Vagina (tissue), 2 donors: ENCODE data around the gene RBM7. TPM values are rescaled to one million over a fixed set of nuclear protein-coding genes. Genes with fewer than 3 reads are reported as not detected.

Experiments
- DNase-seq, 2 donors: peaks; one replicate each; pipeline ENCODE4 v3.0.0-alpha.2; 2017; ENCODE audit errors: extremely low spot score in 2 of 2
- H3K27ac ChIP-seq: fragments of 200-600 bp; sonication (generic); one replicate; pipeline ENCODE4 v1.5.1; 2019
- H3K27me3 ChIP-seq: fragments of 200-600 bp; sonication (generic); one replicate; pipeline ENCODE4 v1.5.1; 2019
- H3K36me3 ChIP-seq, 2 donors: fragments of 200-600 bp; sonication (generic); one replicate each; pipeline ENCODE4 v1.5.1; 2017 to 2019
- H3K4me1 ChIP-seq: fragments of 200-600 bp; sonication (generic); one replicate; pipeline ENCODE4 v1.5.1; 2019
- H3K4me3 ChIP-seq, 2 donors: fragments of 200-600 bp; sonication (generic); 1 replicate in 1 of 2; 2 replicates in 1 of 2; pipeline ENCODE4 v1.5.1; 2016 to 2019
- H3K9me3 ChIP-seq: fragments of 200-600 bp; sonication (generic); one replicate; pipeline ENCODE4 v1.5.1; 2019
- POLR2A ChIP-seq, 2 donors: fragments of 450-650 bp; IDR thresholded peaks; one replicate each; pipeline ENCODE4 v1.6.1; 2017; ENCODE audit warnings: antibody characterized with exemption in 2 of 2, mild to moderate bottlenecking in 2 of 2, moderate library complexity in 2 of 2
- POLR2AphosphoS5 ChIP-seq, 2 donors: sonication (generic); formaldehyde crosslinking; IDR thresholded peaks; one replicate each; pipeline ENCODE4 v1.9.0; 2017; ENCODE audit warnings: antibody characterized with exemption in 2 of 2, mild to moderate bottlenecking in 2 of 2, low read depth in 1 of 2; ENCODE audit not compliant: insufficient read depth in 1 of 2
- intact Hi-C: fragments of 100-400 bp; cut with DNase I; formaldehyde crosslinking; loops from one replicate; pipeline ENCODE4 v1.15.1; 2023
- total RNA-seq: library from RNA; depleted of rRNA; stranded (reverse); fragments of >200 nt; gene quantifications from one replicate; pipeline ENCODE4 v1.2.3, GENCODE V29; 2016
- TF ChIP-seq, protein P1 (sequence below), 3 experiments: fragments of 450-650 bp in 2 of 3; fragments of 200-600 bp in 1 of 3; sonication (generic) in 1 of 3; IDR thresholded peaks; one replicate each; pipeline ENCODE4 v1.5.1; 2017 to 2019; ENCODE audit warnings: antibody characterized with exemption in 3 of 3, mild to moderate bottlenecking in 2 of 3, moderate library complexity in 2 of 3

The RBM7 gene
- total RNA-seq, 1 donor from 2014 or later = 24.8 TPM

DNA sequence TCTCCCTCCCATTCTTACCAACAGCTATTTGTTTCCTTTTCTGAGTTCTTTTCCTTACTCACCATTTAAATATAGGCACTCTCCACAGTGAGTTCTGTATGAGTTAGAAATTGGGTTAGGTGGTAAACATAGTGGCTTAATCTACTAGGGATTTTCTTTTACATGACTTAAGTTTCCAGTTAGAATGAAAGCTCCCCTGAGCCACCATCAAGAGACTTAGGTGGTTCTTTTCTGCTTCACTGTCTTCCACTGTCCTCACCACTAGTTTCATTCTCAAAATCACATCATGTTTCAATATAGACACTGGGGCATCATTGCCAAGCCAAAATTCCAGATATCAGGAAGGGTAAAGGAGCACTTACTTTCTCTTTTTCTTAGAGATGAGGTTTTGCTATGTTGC lies 29.8 kb downstream of the RBM7 start:
- TF ChIP-seq POLR2A (IDR thresholded peaks at IDR 0.05) = no peak
- no peak for TF ChIP-seq POLR2AphosphoS5 (IDR thresholded peaks at IDR 0.05; ENCODE audit: insufficient read depth in 1 of 2, low read depth in 1 of 2)
- TF ChIP-seq, protein P1, sequence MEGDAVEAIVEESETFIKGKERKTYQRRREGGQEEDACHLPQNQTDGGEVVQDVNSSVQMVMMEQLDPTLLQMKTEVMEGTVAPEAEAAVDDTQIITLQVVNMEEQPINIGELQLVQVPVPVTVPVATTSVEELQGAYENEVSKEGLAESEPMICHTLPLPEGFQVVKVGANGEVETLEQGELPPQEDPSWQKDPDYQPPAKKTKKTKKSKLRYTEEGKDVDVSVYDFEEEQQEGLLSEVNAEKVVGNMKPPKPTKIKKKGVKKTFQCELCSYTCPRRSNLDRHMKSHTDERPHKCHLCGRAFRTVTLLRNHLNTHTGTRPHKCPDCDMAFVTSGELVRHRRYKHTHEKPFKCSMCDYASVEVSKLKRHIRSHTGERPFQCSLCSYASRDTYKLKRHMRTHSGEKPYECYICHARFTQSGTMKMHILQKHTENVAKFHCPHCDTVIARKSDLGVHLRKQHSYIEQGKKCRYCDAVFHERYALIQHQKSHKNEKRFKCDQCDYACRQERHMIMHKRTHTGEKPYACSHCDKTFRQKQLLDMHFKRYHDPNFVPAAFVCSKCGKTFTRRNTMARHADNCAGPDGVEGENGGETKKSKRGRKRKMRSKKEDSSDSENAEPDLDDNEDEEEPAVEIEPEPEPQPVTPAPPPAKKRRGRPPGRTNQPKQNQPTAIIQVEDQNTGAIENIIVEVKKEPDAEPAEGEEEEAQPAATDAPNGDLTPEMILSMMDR (IDR thresholded peaks at IDR 0.05) = no peak
- Histone ChIP-seq H3K4me3 (no peak overlapping the region), H3K27ac (no peak overlapping the region), H3K27me3 (no peaks in the 10 kb centered on the region), H3K4me1 (no peaks in the 10 kb centered on the region), H3K9me3 (no peaks in the 10 kb centered on the region), H3K36me3 (no peaks in the 10 kb centered on the region)
- intact Hi-C loops = no loop called here
- DNase-seq = no peak

DNA sequence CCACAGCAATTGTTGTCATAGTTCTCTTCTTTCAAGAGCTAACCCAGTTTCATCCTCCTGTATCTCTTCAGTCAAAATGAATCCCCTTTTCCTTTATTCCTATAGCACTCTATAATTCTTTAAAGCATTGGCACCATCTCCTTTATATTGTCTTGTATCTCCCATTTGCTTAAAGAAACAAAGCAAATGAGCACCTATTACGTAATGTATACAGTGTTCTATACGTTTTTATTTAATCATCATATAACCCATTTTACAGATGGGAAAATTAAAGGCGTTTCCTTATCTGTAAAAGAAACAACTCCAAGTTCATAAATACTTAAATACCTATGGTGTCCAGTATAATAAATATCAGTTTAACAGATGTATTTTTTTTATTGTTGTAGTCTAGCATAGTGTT lies 32.4 kb downstream of the RBM7 start:
- Histone ChIP-seq H3K4me3 (no peak overlapping the region), H3K27me3 (no peaks in the 10 kb centered on the region), H3K36me3 (no peaks in the 10 kb centered on the region), H3K9me3 (no peaks in the 10 kb centered on the region), H3K27ac (no peak overlapping the region), H3K4me1 (no peaks in the 10 kb centered on the region)
- TF ChIP-seq POLR2AphosphoS5 (IDR thresholded peaks at IDR 0.05; ENCODE audit: insufficient read depth in 1 of 2, low read depth in 1 of 2) = no peak
- TF ChIP-seq, protein P1 (IDR thresholded peaks at IDR 0.05) = no peak
- TF ChIP-seq POLR2A (IDR thresholded peaks at IDR 0.05) = no peak
- no peak for DNase-seq
- intact Hi-C loops = no loop called here

DNA sequence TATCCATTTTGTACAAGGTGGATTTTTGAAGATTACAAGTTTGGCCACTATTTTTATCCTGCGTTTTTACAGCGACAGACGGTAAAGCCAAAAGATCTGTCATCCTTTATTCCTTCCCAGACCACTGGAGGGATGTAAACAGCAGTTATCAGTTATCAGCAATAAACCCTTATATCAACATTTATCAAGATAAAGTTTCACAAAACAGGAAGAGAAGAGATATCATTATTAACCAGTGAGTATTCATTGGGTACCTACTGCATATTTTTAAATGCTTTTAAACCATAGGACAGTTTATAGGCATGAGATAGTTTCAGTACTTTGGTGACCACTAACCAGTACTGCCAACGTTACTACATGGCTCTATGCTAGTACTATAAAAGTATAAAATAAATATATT lies 32.9 kb downstream of the RBM7 start:
- no peak for TF ChIP-seq POLR2AphosphoS5 (IDR thresholded peaks at IDR 0.05; ENCODE audit: insufficient read depth in 1 of 2, low read depth in 1 of 2)
- TF ChIP-seq POLR2A (IDR thresholded peaks at IDR 0.05) = no peak
- TF ChIP-seq, protein P1 (IDR thresholded peaks at IDR 0.05) = no peak
- H3K36me3 ChIP-seq = no peaks in the 10 kb centered on the region
- DNase-seq = no peak
- no peak overlapping the region for H3K4me3 ChIP-seq
- no peaks in the 10 kb centered on the region for H3K9me3 ChIP-seq
- no peak overlapping the region for H3K27ac ChIP-seq
- intact Hi-C loops = no loop called here
- H3K4me1 ChIP-seq = peaks cover 3% of the 10 kb centered on the region
- no peaks in the 10 kb centered on the region for H3K27me3 ChIP-seq

DNA sequence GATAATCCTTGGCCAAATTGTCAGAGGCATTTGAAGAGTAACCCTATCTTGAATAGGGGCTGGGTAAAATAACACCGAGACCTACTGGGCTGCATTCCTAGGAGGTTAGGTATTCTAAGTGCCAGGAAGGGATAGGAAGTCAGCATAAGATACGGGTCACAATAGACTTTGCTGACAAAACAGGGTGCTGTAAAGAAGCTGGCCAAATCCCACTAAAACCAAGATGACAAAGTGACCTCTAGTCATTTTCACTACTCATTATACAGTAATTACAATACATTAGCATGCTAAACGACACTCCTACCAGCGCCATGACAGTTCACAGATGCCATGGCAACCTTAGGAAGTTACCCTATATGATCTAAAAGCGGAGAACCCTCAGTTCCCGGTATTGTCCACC lies 37.8 kb downstream of the RBM7 start:
- Histone ChIP-seq H3K4me1 (peaks cover 29% of the 10 kb centered on the region), H3K9me3 (no peaks in the 10 kb centered on the region), H3K27ac (peak overlapping the region; percentile 87), H3K4me3 (peak overlapping the region in 1 of 2 donors; percentile 97), H3K36me3 (no peaks in the 10 kb centered on the region), H3K27me3 (no peaks in the 10 kb centered on the region)
- intact Hi-C loops = no loop called here
- TF ChIP-seq POLR2A (IDR thresholded peaks at IDR 0.05) = no peak
- TF ChIP-seq, protein P1 (IDR thresholded peaks at IDR 0.05) = no peak
- TF ChIP-seq POLR2AphosphoS5 (IDR thresholded peaks at IDR 0.05; ENCODE audit: insufficient read depth in 1 of 2, low read depth in 1 of 2) = no peak
- no peak for DNase-seq

DNA sequence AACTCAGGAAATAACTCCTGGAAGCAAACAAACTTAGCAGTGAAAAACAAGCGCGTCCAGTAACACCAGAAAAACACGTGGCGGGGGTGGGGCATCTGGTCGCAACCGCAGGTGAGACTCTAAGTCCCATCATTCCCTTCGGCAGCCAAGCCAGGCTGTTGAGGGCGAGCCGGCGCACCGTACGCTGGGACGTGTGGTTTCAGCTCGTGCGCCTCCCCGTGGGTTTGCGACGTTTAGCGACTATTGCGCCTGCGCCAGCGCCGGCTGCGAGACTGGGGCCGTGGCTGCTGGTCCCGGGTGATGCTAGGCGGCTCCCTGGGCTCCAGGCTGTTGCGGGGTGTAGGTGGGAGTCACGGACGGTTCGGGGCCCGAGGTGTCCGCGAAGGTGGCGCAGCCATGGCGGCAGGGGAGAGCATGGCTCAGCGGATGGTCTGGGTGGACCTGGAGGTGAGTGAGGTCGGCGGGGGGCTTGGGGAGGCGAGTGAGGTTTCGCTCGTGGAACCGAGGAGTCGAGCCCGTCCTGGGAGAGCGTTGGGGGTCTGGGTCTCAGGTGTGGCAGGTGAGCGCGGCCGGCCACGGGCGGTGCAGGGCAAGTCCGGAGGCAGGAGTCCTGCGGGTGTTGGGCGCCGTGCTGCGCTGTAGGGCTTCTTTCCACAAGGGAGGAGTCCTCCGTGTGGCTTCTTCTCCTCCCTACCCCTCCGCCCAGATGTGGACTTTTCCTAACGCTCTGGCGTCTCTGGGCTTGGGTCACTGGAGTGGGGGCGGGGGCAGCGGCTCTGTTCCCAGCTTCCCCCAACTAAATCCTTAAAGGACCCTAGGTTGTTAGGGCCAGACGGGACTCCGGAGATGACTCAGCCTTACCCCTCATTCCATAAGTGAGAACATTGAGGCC lies 39.0 kb downstream of the RBM7 start, which contains the start of gene REXO2:
Gene REXO2 (plus strand): TSS at position 239 of the 892 bp plus-strand sequence. CDS start 62 bp downstream, at position 301.
- Histone ChIP-seq H3K27ac (peak within 1 kb of the TSS; percentile 87), H3K27me3 (no peaks in the 10 kb centered on the region), H3K36me3 (no peaks in the 10 kb centered on the region), H3K4me1 (peaks cover 29% of the 10 kb centered on the region), H3K4me3 (peak within 1 kb of the TSS; percentile 78 to 97), H3K9me3 (no peaks in the 10 kb centered on the region)
- TF ChIP-seq, protein P1 (IDR thresholded peaks at IDR 0.05) = peak in 2 of 3 experiments; percentile 6 to 13
- TF ChIP-seq POLR2A (IDR thresholded peaks at IDR 0.05) (peak in 1 of 2 donors; percentile 77), POLR2AphosphoS5 (IDR thresholded peaks at IDR 0.05; ENCODE audit: insufficient read depth in 1 of 2, low read depth in 1 of 2) (peak; percentile 92 to 93)
- intact Hi-C loops = no loop called here
- DNase-seq = peak in 1 of 2 donors; percentile 96
